HFFc6 (cell line): ENCODE data around the gene ATP8B2. TPM values are rescaled to one million over a fixed set of nuclear protein-coding genes. Genes with fewer than 3 reads are reported as not detected.
"Not testable (repeated sequence)": the region's sequence is repeated elsewhere in the genome, so short reads cannot be mapped to it uniquely, and the experiment has no call there.

Experiments used
- DNase-seq: peaks from one replicate; pipeline ENCODE4 v3.0.0-alpha.2; 2018
- H3K27ac Mint-ChIP-seq: 2 replicates; pipeline ENCODE4 v1.8.0; 2020; ENCODE audit warnings: mild to moderate bottlenecking, mixed read lengths
- H3K27me3 Mint-ChIP-seq: 2 replicates; pipeline ENCODE4 v1.8.0; 2021; ENCODE audit warnings: mild to moderate bottlenecking, moderate library complexity, mixed read lengths; ENCODE audit not compliant: insufficient read depth
- H3K36me3 Mint-ChIP-seq: 2 replicates; pipeline ENCODE4 v1.8.0; 2021; ENCODE audit warnings: low read depth, mixed read lengths
- H3K4me1 Mint-ChIP-seq: 2 replicates; pipeline ENCODE4 v1.8.0; 2020; ENCODE audit warnings: low read depth, mixed read lengths
- H3K4me3 Mint-ChIP-seq: 2 replicates; pipeline ENCODE4 v1.8.0; 2020; ENCODE audit warnings: mild to moderate bottlenecking, moderate library complexity, mixed read lengths
- H3K9me3 Mint-ChIP-seq: 2 replicates; pipeline ENCODE4 v1.8.0; 2020; ENCODE audit warnings: mild to moderate bottlenecking, mixed read lengths
- total RNA-seq, 6 experiments: library from RNA; stranded (reverse); fragmentation: NEBNext Ultra II Directional; extraction: Animal tissue kit (Norgen Biotek cat#: 25700); gene quantifications; 2 replicates in 1 of 6; 3 replicates in 5 of 6; pipeline ENCODE4 v1.2.3, GENCODE V29; 2021
- TF ChIP-seq, protein P1 (sequence below): fragments of 200-600 bp; sonication (generic); IDR thresholded peaks from 2 replicates; pipeline ENCODE4 v1.5.0; 2021; ENCODE audit warnings: antibody characterized with exemption, mild to moderate bottlenecking

The ATP8B2 gene
- total RNA-seq, 6 experiments from 2014 or later = 91.3 to 119 (median 107) TPM

DNA sequence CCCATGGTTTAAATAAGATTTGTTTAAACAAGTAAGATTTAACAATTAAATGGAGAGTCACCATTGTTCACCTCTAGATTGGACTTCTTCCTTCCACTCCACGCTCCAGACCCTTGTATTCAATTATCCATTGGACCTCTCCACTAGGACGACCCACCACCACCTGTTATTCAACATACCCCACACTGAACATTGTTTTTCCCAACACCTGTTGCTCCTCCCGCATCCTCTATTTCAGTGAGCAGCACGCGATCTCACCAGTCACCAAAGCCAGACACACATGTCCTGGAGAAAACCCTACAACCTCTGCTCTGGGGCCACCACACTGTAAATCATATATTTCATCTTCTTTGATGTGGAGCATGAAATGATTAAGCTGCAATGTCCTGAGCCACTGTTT, 28.6 kb downstream of the ATP8B2 start:
- no peak for DNase-seq
- Mint-ChIP-seq H3K27me3 (no peaks in the 10 kb centered on the region; the same call in none of the 2 replicates), H3K36me3 (peaks cover 9% of the 10 kb centered on the region; the same call in 1 of the 2 replicates), H3K4me1 (peaks cover 21% of the 10 kb centered on the region), H3K9me3 (no peaks in the 10 kb centered on the region), H3K4me3 (no peak overlapping the region), H3K27ac (no peak overlapping the region)
- TF ChIP-seq, protein P1, sequence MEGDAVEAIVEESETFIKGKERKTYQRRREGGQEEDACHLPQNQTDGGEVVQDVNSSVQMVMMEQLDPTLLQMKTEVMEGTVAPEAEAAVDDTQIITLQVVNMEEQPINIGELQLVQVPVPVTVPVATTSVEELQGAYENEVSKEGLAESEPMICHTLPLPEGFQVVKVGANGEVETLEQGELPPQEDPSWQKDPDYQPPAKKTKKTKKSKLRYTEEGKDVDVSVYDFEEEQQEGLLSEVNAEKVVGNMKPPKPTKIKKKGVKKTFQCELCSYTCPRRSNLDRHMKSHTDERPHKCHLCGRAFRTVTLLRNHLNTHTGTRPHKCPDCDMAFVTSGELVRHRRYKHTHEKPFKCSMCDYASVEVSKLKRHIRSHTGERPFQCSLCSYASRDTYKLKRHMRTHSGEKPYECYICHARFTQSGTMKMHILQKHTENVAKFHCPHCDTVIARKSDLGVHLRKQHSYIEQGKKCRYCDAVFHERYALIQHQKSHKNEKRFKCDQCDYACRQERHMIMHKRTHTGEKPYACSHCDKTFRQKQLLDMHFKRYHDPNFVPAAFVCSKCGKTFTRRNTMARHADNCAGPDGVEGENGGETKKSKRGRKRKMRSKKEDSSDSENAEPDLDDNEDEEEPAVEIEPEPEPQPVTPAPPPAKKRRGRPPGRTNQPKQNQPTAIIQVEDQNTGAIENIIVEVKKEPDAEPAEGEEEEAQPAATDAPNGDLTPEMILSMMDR = 0 out of 2 replicates have a peak, but pooled peaks have one; percentile 20

DNA sequence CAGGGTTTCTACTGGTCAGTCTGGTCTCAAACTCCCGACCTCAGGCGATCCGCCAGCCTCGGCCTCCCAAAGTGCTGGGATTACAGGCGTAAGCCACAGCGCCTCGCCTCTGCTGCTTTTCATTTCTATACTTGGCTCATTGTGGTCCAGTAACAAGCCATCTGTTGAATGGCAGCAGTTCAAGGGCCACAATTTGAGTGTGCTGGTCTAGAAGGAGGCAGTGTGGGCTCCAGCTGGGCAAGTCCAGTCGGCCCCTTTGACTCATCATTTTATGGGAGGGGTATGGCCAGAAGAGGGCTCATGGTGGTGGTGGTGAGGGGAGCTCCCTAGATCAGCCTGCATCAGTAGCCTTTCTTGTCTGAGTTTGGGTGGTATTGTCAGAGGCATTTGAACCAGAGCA, 33.2 kb downstream of the ATP8B2 start:
- Mint-ChIP-seq H3K4me3 (no peak overlapping the region), H3K36me3 (no peaks in the 10 kb centered on the region), H3K4me1 (peaks cover 16% of the 10 kb centered on the region), H3K27ac (no peak overlapping the region), H3K27me3 (peaks cover 4% of the 10 kb centered on the region), H3K9me3 (no peaks in the 10 kb centered on the region)
- TF ChIP-seq, protein P1 = no peak
- no peak for DNase-seq

DNA sequence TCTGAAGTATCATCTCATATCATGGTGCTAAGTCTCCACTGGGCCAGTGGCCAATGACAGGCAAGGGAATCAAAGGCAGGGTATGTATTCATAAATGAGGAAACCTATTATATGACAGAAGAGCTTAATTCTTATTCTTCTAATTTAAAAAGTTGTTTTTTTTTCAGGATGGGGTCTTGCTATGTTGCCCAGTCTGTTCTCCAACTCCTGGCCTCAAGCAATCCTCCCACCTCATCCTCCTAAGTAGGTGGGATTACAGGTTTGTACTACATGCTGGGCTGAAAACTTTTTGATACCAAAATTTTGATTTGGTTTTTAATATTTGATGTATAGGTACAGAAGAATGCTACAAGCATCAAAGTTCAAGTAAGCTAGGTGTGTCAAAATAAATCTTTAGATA, 35.0 kb downstream of the ATP8B2 start:
- Mint-ChIP-seq H3K27ac (no peak overlapping the region), H3K4me3 (no peak overlapping the region)

DNA sequence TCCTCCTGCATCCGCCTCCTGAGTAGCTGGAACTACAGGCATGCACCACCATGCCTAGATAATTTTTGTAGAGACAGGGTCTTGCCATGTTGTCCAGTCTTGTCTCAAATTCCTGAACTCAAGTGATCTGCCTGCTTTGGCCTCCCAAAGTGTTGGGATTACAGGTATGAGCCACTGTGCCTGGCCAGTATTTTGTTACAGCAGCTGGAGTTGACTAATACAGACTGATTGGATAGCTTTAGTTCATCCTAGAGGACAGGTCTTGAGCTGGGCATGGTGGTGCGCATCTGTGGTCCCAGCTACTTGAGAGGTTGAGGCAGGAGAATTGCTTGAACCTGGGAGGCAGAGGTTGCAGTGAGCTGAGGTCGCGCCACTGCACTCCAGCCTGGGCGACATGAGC, 35.6 kb downstream of the ATP8B2 start:
- DNase-seq, H3K9me3 Mint-ChIP-seq, H3K27ac Mint-ChIP-seq, H3K4me1 Mint-ChIP-seq, H3K4me3 Mint-ChIP-seq, H3K36me3 Mint-ChIP-seq: not testable (repeated sequence)
- H3K27me3 Mint-ChIP-seq = peaks cover 12% of the 10 kb centered on the region

More for the DNA sequence above, 35.0 kb downstream of the ATP8B2 start:
- no peak for DNase-seq
- no peaks in the 10 kb centered on the region for H3K9me3 Mint-ChIP-seq
- H3K36me3 Mint-ChIP-seq = no peaks in the 10 kb centered on the region
- TF ChIP-seq, protein P1 = no peak
- peaks cover 8% of the 10 kb centered on the region for H3K4me1 Mint-ChIP-seq
- H3K27me3 Mint-ChIP-seq = peaks cover 10% of the 10 kb centered on the region

DNA sequence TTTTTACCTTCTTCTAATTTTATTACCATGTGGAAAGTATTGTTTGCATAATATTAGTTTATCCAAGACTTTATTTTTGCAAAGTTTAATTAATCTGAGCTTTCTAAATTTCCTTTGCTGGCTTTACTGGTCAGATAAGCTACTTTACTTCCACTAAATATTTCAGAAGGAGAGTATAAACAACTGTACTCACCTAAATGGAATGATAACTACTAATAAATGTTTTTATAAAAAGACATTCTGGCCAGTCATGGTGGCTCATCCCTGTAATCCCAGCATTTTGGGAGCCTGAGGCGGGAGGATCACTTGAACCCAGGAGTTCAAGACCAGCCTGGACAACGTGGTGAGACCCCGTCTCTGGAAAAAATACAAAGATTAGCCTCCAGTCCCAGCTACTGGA, 36.0 kb downstream of the ATP8B2 start:
- peaks cover 8% of the 10 kb centered on the region for H3K4me1 Mint-ChIP-seq
- no peak overlapping the region for H3K27ac Mint-ChIP-seq
- no peak for DNase-seq
- H3K36me3 Mint-ChIP-seq = no peaks in the 10 kb centered on the region
- no peaks in the 10 kb centered on the region for H3K9me3 Mint-ChIP-seq
- no peak overlapping the region for H3K4me3 Mint-ChIP-seq
- TF ChIP-seq, protein P1 = no peak
- H3K27me3 Mint-ChIP-seq = peaks cover 17% of the 10 kb centered on the region

DNA sequence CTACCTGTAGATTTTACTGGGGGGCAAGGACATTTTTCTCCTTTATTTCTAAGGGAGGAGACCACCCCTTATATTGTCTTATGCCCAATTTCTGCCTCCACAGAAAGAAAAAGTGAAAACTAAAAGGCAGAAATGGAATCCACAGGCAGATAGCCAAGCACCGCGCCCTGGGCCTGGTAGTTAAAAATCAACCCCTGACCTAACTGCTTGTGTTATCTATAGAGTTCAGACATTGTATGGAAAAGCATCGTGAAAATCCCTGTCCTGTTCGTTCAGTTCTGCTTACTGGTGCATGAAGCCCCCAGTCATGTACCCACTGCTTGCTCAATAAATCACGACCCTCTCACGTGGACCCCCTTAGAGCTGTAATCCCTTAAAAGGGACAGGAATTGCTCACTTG, 46.1 kb downstream of the ATP8B2 start:
- H3K27ac Mint-ChIP-seq = no peak overlapping the region
- TF ChIP-seq, protein P1 = no peak
- H3K4me3 Mint-ChIP-seq = no peak overlapping the region
- H3K9me3 Mint-ChIP-seq = no peaks in the 10 kb centered on the region
- H3K4me1 Mint-ChIP-seq = no peaks in the 10 kb centered on the region
- no peak for DNase-seq
- H3K27me3 Mint-ChIP-seq = peaks cover 5% of the 10 kb centered on the region
- no peaks in the 10 kb centered on the region for H3K36me3 Mint-ChIP-seq

DNA sequence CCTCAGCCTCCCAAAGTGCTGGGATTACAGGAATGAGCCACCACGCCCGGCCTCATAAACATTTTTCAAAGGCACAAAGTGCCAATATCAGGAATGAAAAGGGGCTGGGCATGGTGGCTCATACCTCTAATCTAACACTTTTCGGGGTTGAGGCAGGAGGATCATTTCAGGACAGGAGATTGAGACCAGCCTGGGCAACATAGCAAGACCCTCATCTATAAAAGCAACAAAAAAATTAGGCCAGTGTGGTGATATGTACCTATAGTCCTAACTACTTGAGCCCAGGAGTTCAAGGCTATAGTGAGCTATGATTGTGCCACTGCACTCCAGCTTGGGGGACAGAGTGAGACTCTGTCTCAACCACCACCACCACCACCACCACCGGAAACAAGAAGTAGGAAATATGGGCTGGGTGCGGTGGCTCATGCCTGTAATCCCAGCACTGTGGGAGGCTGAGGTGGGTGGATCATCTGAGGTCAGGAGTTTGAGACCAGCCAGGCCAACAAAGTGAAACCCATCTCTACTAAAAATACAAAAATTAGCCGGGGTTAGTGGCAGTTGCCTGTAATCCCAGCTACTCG, 48.5 kb downstream of the ATP8B2 start:
- not testable (repeated sequence) for H3K4me3 Mint-ChIP-seq, H3K36me3 Mint-ChIP-seq, H3K27ac Mint-ChIP-seq, H3K4me1 Mint-ChIP-seq, DNase-seq, H3K27me3 Mint-ChIP-seq, H3K9me3 Mint-ChIP-seq
